Right lobe of liver (tissue), 4 donors: ENCODE results near the gene TMEM272.

ENCODE experiments used
- CTCF ChIP-seq, 4 donors: fragments of 200-600 bp in 3 of 4; fragments of 450-650 bp in 1 of 4; IDR thresholded peaks; one replicate each; pipeline versions ENCODE4 v1.5.1 to v1.8.0; 2016 to 2022; ENCODE audit warnings: antibody characterized with exemption in 4 of 4, mild to moderate bottlenecking in 2 of 4
- POLR2A ChIP-seq: fragments of 450-650 bp; IDR thresholded peaks from one replicate; pipeline ENCODE4 v1.6.1; 2017; ENCODE audit warnings: antibody characterized with exemption, mild to moderate bottlenecking
- donor health status: DM: no; HTN: no; CAD: no.
- donor health status: DM: no; HTN: no; CAD: no.
- donor health status: DM: no; HTN: yes; CAD: no.

GRCh38 chr13:51783428-51784094 is 61.4 kb downstream of the TMEM272 start:
- TF ChIP-seq CTCF (IDR thresholded peaks at IDR 0.05) (no peak), POLR2A (no peak)
